B cell (primary cell): ENCODE data around the gene ATP11A. TPM values are rescaled to one million over a fixed set of nuclear protein-coding genes. Genes with fewer than 3 reads are reported as not detected.

Source experiments
- ATAC-seq: fragments of 200-7000 bp; cut with Tn5 transposase; one replicate; pipeline ENCODE4 v1.10.0; 2021; ENCODE audit warnings: low read depth, mild to moderate bottlenecking, moderate number of reproducible peaks, moderate library complexity
- CTCF ChIA-PET: fragments of 350-600 bp; sonication (Branson Sonifier 250); formaldehyde crosslinking; loops from one replicate; lab custom pipeline; 2021; ENCODE audit warnings: antibody characterized with exemption, inconsistent platforms; lab: Charles Lee
- POLR2A ChIA-PET: fragments of 350-600 bp; sonication (Branson Sonifier 250); formaldehyde crosslinking; loops from one replicate; lab custom pipeline; 2021; ENCODE audit warnings: antibody characterized with exemption; lab: Charles Lee
- DNase-seq: peaks from one replicate; pipeline ENCODE4 v3.0.0; 2013
- H2AFZ ChIP-seq: 2 replicates; pipeline ENCODE4 v1.6.1; 2012; ENCODE audit warnings: mild to moderate bottlenecking, low read depth, low read length; ENCODE audit not compliant: insufficient read depth, poor library complexity, severe bottlenecking
- H3K27ac ChIP-seq, 2 donors: 1 replicate in 1 of 2; 2 replicates in 1 of 2; pipeline ENCODE4 v1.5.1; 2012 to 2013; ENCODE audit warnings: low read length in 2 of 2, mild to moderate bottlenecking in 2 of 2, moderate library complexity in 1 of 2
- H3K27me3 ChIP-seq, 4 experiments: fragments of 200-600 bp in 1 of 4; sonication (generic) in 1 of 4; replicated peaks in 1 of 4; 1 replicate in 2 of 4; 2 replicates in 2 of 4; pipeline versions ENCODE4 v1.6.1 to v1.7.0; 2013 to 2016; ENCODE audit warnings: low read length in 3 of 4, mild to moderate bottlenecking in 2 of 4, mixed read lengths in 1 of 4, moderate library complexity in 1 of 4; ENCODE audit not compliant: insufficient read depth in 4 of 4, control insufficient read depth in 3 of 4; ENCODE audit errors: control extremely low read depth in 1 of 4
- H3K36me3 ChIP-seq, 2 experiments: replicated peaks in 1 of 2; 1 replicate in 1 of 2; 2 replicates in 1 of 2; pipeline versions ENCODE4 v1.6.1 to v1.7.1; 2013; ENCODE audit warnings: low read length in 1 of 2; ENCODE audit not compliant: insufficient read depth in 2 of 2, control insufficient read depth in 1 of 2; ENCODE audit errors: control extremely low read depth in 1 of 2, extremely low read depth in 1 of 2
- H3K4me1 ChIP-seq, 2 donors: fragments of 200-600 bp in 1 of 2; sonication (generic) in 1 of 2; 1 replicate in 1 of 2; 2 replicates in 1 of 2; pipeline versions ENCODE4 v1.5.1 to v1.6.1; 2013 to 2017; ENCODE audit warnings: low read length in 2 of 2; ENCODE audit not compliant: control insufficient read depth in 2 of 2, insufficient read depth in 2 of 2
- H3K4me2 ChIP-seq: replicated peaks from 2 replicates; pipeline ENCODE3; 2012; ENCODE audit warnings: mild to moderate bottlenecking, low read depth, low read length; ENCODE audit not compliant: poor library complexity, severe bottlenecking
- H3K4me3 ChIP-seq, 5 experiments: fragments of 200-600 bp in 1 of 5; sonication (generic) in 1 of 5; 1 replicate in 3 of 5; 2 replicates in 2 of 5; pipeline versions ENCODE4 v1.5.1 to v1.7.0; 2011 to 2016; ENCODE audit warnings: low read length in 4 of 5, mild to moderate bottlenecking in 4 of 5, low read depth in 2 of 5, control low read depth in 1 of 5, moderate library complexity in 1 of 5; ENCODE audit not compliant: insufficient read depth in 1 of 5; ENCODE audit errors: control extremely low read depth in 1 of 5, extremely low read depth in 1 of 5
- H3K79me2 ChIP-seq: fragments of 200-600 bp; sonication (generic); one replicate; pipeline ENCODE4 v1.6.0; 2016; ENCODE audit warnings: low read length; ENCODE audit not compliant: control insufficient read depth, insufficient read depth
- H3K9ac ChIP-seq: fragments of 200-600 bp; sonication (generic); 2 replicates; pipeline ENCODE4 v1.6.1; 2017; ENCODE audit warnings: mild to moderate bottlenecking, low read length, moderate library complexity
- H3K9me3 ChIP-seq, 3 donors: one replicate each; pipeline versions ENCODE4 v1.6.1 to v1.7.1; 2013; ENCODE audit warnings: low read length in 2 of 3; ENCODE audit not compliant: control insufficient read depth in 2 of 3, insufficient read depth in 1 of 3; ENCODE audit errors: control extremely low read depth in 1 of 3
- H4K20me1 ChIP-seq: 2 replicates; pipeline ENCODE4 v1.6.0; 2012; ENCODE audit warnings: mild to moderate bottlenecking, low read length; ENCODE audit not compliant: insufficient read depth, control insufficient read depth, poor library complexity, severe bottlenecking
- H3K27ac Mint-ChIP-seq: one replicate; pipeline ENCODE4 v1.8.0; 2021; ENCODE audit warnings: mixed read lengths
- H3K27me3 Mint-ChIP-seq: one replicate; pipeline ENCODE4 v1.8.0; 2021; ENCODE audit warnings: mixed read lengths
- H3K4me1 Mint-ChIP-seq: one replicate; pipeline ENCODE4 v1.8.0; 2021; ENCODE audit warnings: mixed read lengths
- H3K4me3 Mint-ChIP-seq: one replicate; pipeline ENCODE4 v1.8.0; 2021; ENCODE audit warnings: mixed read lengths
- H3K9me3 Mint-ChIP-seq: one replicate; pipeline ENCODE4 v1.8.0; 2022; ENCODE audit warnings: mixed read lengths; ENCODE audit not compliant: insufficient read depth
- CTCF ChIP-seq: fragments of 200-600 bp; IDR thresholded peaks from one replicate; pipeline ENCODE4 v1.8.0; 2022; ENCODE audit warnings: antibody characterized with exemption, mild to moderate bottlenecking
- EZH2 ChIP-seq: IDR thresholded peaks from 2 replicates; pipeline ENCODE4 v1.6.1; 2012; ENCODE audit warnings: borderline replicate concordance, low read depth, mild to moderate bottlenecking, moderate library complexity, low read length; ENCODE audit not compliant: insufficient read depth, poor library complexity, severe bottlenecking
- WGBS: methylation state at CpG from one replicate; pipeline ENCODE4 v1.1.5; 2013; ENCODE audit warnings: missing lambda C conversion rate; ENCODE audit not compliant: insufficient coverage; 5-methylcytosine and 5-hydroxymethylcytosine counted together
- intact Hi-C: fragments of 100-400 bp; cut with micrococcal nuclease; formaldehyde crosslinking; loops from one replicate; pipeline ENCODE4 v1.10.0; 2022
- polyA plus RNA-seq: library from polyadenylated mRNA; depleted of rRNA; stranded (reverse); fragments of >200 nt; gene quantifications from 2 replicates; pipeline ENCODE4 v1.2.3, GENCODE V29; 2012
- total RNA-seq, 2 donors: library from RNA; stranded (reverse); fragments of 120-200 nt in 1 of 2; gene quantifications; 1 replicate in 1 of 2; 2 replicates in 1 of 2; pipeline versions ENCODE4 v1.2.3 to v1.2.4, GENCODE V29; 2013 to 2022

The ATP11A gene
- total and polyA plus RNA-seq, 2 donors (not counting 1 experiment from before 2014, with no cell fraction given), result 36.9 to 60.3 TPM

GRCh38 chr13:112744168-112745021, 54.6 kb downstream of the ATP11A start:
- Histone ChIP-seq H3K4me2 (no peak overlapping the region), H3K36me3 (no peaks in the 10 kb centered on the region), H3K79me2 (peaks cover 6% of the 10 kb centered on the region), H3K27ac (no peak overlapping the region), H3K9ac (no peak overlapping the region), H3K4me1 (no peaks in the 10 kb centered on the region), H3K27me3 (no peaks in the 10 kb centered on the region), H3K4me3 (no peak overlapping the region), H4K20me1 (no peaks in the 10 kb centered on the region), H3K9me3 (peaks cover 0 to 5% (median 0%) of the 10 kb centered on the region in 3 donors), H2AFZ (no peak overlapping the region)
- intact Hi-C loops, result no loop called here
- ChIA-PET CTCF (no interaction called here), POLR2A (no interaction called here)
- peaks cover 10% of the 10 kb centered on the region for H3K4me1 Mint-ChIP-seq
- no peak for TF ChIP-seq EZH2
- TF ChIP-seq CTCF, result no peak
- no peak overlapping the region for H3K4me3 Mint-ChIP-seq
- no peak for DNase-seq
- H3K27ac Mint-ChIP-seq, result no peak overlapping the region
- WGBS, result 89% methylated on average over 20 of the region's 22 CpGs
- no peaks in the 10 kb centered on the region for H3K9me3 Mint-ChIP-seq
- no peaks in the 10 kb centered on the region for H3K27me3 Mint-ChIP-seq
- no peak for ATAC-seq

GRCh38 chr13:112746044-112746443, 56.2 kb downstream of the ATP11A start:
- H3K4me1 Mint-ChIP-seq, result peaks cover 10% of the 10 kb centered on the region
- no peak overlapping the region for H3K9ac ChIP-seq
- H3K9me3 Mint-ChIP-seq, result no peaks in the 10 kb centered on the region
- no peak for TF ChIP-seq CTCF
- TF ChIP-seq EZH2, result no peak
- H3K4me3 Mint-ChIP-seq, result no peak overlapping the region
- H3K79me2 ChIP-seq, result peaks cover 4% of the 10 kb centered on the region
- no peaks in the 10 kb centered on the region for H3K27me3 Mint-ChIP-seq
- no peaks in the 10 kb centered on the region for H3K4me1 ChIP-seq
- H4K20me1 ChIP-seq, result no peaks in the 10 kb centered on the region
- no peak overlapping the region for H2AFZ ChIP-seq
- H3K36me3 ChIP-seq, result no peaks in the 10 kb centered on the region
- ATAC-seq, result no peak
- no peak overlapping the region for H3K4me3 ChIP-seq
- ChIA-PET CTCF (no interaction called here), POLR2A (no interaction called here)
- H3K27ac Mint-ChIP-seq, result no peak overlapping the region
- peaks cover 0 to 5% (median 0%) of the 10 kb centered on the region in 3 donors for H3K9me3 ChIP-seq
- intact Hi-C loops, result no loop called here
- H3K27me3 ChIP-seq, result no peaks in the 10 kb centered on the region
- no peak overlapping the region for H3K4me2 ChIP-seq
- 97% methylated on average over 29 of the region's 29 CpGs for WGBS
- H3K27ac ChIP-seq, result no peak overlapping the region
- DNase-seq, result no peak
